NCI-H526 treated with DMSO at 0.1 percent for 48 hours (cell line): ENCODE measurements around the gene LRRC75B.
"Not testable (repeated sequence)": the region's sequence is repeated elsewhere in the genome, so short reads cannot be mapped to it uniquely, and the experiment has no call there.

Source experiments
- DNase-seq: peaks from one replicate; lab custom pipeline; 2025; lab: John Stamatoyannopoulos, UW

LRRC75B gene

DNA sequence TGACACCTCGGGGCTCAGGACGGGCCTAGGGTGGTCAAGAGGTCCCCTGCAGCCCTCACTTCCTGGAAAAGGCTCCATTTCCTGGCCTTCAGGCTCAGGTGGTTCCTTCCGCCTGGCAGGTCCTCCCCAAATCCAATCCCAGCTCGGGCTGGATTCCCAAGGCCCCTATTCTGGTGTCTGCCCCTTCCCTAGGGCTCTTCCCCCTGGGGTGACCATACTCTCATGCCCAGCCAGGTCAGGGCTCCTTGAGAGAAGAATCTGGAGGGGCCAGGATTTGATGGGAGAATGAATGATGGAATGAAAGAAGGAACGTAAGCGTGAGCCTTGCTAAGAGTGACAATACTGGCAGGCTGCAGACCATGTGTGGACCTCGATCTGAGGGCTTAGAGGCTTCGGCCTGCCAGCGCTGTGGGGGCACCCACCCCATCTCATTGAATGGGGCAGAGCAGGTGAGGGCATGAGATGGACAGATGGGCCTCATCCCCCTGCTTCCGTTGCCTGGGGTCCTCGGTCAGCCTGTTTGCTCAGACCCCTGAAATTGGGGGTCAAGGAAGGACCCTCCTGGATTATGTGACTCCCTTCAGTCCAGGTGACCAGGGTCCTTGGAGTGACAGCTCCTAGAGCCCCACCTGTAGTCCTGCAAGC is 9.4 kb upstream of the LRRC75B start:
- not testable (repeated sequence) for DNase-seq

DNA sequence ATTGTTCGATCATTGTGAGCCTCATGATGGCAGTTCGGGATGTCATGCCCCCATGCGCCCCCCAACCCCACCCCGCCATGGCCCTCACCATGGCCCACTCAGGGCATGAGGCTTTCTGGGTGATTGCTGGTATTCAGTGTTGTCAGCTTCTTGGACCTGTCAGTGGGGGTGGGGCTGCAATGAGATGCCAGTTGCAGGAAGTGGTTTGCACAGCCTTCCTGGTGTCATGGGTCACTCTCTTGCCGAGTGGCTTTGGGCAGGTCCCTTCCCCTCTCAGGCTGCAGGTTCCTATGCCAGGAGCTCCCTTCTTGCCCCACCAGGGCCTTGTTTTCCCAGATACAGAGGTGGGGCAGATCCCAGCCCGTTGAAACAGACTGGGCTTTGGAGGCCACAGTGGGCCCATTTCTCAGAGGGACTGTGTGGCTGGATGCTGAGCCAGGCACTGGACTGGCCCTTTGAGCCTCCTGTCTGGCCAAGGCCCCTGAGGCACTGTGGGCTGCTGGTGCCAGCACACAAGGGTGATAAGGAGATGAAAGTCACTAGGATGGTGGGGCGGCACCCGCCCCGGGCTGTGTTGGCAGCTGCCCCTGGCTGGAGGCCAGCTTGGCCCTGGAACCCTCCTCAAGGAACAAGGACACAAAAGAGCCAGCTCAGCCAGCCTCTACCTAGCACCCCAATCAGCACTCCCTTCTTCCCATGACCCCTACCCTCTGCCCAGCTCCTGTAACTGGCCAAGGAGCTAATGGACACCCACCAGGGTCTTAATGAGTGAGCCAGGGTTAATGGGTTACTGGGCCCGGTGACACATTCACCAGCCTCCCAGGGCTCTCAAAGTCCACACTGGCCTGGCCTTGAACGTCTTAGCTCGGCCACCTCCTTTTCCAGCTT is 8.6 kb upstream of the LRRC75B start:
- DNase-seq: no peak

DNA sequence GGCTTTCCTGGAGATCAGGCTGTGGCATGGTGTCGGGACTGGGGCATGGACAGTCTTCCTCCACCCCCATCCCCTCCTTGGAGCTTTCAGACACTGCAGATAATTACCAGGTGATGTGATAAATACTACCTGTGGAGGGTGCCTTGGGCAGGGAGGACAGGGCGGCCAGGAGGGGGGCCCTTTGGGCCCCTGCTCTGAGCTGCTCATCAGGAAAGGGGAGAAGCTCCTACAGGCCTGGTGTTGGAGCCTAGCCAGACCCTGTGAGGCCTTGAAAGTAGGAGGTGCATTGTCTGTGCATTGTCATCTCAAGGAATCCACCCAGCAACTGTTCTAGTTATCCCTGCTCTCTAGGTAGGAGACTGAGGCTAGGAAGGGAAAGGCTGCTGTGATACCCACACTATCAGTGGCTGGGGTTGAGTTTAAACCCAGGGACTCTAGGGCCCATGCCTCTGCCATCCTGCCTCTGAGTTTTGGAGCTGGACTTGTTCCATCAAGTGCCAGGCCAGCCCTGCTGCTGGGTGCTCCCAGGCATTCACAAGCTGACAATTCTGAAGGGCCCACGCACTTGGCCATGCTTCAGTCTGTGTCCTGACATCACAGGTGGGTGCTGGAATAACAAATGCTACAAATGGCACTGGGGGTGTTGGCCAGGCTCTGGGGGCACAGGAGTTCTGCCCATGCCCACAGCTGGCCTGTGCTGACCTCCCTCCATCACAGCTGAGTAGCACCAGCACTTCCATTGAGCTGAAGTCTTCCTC is 7.3 kb upstream of the LRRC75B start:
- not testable (repeated sequence) for DNase-seq

DNA sequence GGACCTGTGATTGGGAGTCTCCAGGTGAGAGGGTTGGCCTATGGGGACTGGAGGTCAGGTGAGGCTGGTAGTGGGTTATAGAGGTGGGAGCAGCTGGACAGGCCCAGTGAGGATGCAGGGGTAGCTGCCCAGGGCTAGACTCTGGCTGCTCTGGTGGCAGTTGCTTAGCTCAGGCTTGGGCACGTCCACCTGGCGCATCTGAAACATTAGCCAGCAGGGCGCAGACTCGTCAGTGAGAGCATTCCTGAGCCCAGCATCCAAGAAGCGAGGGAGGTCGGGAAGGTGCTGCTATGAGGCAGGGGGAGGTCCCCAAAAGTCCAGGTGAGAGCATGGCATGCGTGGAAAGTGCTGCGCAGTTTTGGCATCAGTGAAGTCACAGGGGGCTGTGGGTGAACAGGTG is 6.6 kb upstream of the LRRC75B start:
- DNase-seq: no peak

DNA sequence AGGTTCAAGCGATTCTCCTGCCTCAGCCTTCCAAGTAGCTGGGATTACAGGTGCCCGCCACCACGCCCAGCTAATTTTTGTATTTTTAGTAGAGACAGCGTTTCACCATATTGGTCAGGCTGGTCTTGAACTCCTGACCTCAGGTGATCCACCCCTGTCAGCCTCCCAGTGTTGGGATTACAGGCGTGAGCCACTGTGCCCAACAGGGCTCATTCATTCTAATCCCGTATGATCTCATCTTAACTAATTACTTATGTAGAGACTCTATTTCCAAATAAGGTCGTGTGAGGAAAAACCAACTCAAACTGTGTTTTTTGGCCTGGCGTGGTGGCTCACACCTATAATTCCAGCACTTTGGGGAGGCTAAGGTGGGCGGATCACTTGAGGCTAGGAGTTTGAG is 4.2 kb upstream of the LRRC75B start:
- DNase-seq: not testable (repeated sequence)

DNA sequence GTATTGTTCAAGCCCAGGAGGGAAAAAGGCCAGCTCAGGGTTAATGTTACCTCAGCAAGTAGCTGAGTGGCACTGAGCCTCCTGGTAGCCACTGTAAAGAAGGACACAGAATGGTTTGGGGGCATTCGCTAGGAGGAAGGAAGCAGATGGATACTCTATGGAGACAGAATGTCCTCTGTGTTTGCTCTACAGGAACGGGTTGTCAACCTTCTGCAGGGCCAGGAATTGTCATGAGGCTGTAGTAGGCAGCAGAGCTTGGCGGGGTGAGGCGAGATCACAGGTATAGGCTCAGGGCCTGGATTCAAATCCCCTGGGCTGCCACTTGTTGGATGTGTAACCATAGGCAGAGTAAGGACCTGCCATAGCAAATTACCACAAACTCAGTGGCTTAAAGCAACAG is 3.0 kb upstream of the LRRC75B start:
- no peak for DNase-seq

DNA sequence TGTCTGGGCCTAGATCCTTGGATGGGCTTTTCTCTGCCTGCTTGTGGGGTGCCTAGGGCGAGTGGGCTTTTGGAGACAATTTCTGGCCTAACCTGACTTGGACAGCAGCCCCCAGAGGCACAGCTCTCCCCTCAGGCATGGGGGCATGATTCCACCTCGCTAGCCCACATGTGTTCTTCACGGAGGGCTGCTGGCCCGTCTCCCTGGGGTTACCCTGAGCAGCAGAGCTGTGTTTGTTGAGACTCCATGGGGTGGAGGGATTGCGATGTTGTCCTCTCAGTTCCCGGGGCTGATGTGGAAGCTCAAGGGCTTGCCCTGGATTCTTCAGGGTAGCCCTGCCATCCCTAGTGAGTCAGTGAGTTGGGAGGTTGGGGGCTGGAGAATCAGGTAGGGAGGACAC is 2.4 kb upstream of the LRRC75B start:
- no peak for DNase-seq

DNA sequence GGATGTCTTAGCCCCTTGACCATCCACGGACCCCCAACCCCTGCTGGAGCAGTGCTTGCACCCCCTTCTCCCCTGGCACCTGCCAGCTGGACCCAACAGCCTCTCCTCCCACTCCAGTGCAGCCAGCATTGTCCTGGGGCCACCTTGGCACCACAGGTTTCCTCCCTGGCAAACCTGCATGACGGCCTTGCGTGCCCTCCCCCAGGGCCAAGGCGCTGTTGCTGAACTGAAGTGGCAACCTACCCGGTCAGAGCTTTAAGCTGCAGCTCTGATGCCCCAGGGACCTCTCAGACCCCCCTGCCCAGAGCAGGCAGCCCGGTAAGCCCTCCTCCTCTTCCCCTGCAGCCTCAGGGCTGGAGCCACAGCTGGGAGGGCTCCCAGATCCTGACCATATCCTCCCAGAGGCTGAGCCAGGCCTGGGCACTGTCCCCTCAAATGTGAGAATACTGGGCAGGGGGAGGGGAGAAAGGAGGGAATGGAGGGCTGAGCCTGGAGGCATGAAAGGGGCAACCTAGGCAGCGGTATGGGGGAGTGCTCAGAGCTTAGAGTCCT is 1.8 kb upstream of the LRRC75B start:
- DNase-seq: no peak

DNA sequence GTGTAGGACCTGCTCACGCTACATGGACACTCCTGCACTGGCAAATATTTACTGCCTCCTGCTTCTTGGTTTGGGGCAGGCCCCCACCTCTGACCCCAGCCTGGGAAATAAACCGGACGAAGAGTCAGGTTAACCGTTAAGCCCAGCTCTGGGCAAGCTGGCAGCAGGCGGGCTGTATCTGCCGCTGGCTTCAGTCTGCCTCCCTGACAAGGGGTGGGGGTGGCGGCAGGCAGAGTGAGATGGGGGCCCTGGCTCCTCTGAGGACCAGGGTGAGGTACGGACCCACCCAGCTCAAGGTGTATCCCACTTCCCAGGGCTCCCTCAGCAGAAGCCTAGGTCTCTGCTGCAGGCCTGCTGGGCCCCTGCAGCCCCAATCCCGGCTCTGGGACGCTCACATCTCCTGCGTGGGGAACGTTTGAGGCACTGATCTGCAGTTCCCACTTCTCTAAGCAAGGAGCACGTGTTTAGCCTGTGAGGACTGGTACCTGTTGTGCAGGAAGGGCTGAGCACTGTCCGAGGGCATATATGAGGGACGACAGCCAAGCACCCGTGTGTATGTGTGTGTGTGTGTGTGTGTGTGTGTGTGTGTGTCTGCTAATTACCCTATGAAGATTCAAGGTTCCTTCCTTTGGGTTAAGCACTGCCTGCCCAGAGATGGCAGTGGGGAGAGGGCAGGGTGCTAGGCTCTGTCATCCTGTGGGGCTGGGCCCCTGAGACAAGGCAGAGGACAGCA is 1.1 kb upstream of the LRRC75B start:
- no peak for DNase-seq

DNA sequence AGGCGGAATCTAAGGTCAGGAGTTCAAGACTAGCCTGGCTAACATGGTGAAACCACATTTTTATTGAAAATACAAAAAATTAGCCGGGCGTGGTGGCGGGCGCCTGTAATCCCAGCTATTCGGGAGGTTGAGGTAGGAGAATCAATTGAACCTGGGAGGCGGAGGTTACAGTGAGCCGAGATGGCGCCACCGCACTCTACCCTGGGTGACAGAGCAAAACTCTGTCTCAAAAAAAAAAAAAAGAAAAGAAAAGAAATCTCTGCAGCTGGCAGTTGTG is 624 bp upstream of the LRRC75B start:
- not testable (repeated sequence) for DNase-seq

DNA sequence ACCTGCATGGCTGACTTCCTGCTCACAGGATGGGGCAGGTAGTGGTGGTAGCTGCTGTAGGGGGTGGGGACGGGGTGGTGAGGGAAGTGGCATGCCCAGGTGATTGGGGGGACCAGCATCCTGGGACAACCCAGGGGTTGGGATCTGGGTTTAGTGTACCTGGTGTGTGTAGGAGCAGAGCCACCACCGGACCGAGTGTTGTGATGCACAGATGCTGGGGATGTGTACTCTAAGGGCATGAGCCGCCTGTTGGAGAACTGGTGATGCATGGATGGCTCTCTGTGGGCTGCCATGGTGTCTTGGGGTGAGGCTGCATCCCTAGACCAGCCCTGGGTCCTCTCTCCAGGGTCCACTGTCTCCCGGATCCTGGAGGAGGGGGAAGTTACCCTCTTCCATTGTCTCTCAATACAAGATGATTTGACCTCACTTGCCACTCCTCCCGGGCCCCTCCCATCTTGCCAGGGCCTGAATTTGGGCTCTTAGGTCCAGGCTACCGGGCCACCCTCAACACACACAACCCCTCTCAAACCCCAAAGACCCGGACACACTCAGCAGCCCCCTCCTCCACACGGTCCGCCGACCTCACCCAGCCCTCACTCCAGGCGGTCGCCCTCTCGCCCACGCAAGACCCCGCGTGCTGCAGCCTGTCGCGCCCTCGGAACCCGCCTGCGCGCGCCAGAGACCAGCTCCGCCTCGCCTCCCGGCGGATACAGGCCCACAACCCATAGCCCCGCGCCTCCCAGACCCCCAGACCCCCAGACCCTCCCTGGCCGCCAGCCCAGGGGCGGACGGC is 619 bp downstream of the LRRC75B start:
- DNase-seq: no peak

DNA sequence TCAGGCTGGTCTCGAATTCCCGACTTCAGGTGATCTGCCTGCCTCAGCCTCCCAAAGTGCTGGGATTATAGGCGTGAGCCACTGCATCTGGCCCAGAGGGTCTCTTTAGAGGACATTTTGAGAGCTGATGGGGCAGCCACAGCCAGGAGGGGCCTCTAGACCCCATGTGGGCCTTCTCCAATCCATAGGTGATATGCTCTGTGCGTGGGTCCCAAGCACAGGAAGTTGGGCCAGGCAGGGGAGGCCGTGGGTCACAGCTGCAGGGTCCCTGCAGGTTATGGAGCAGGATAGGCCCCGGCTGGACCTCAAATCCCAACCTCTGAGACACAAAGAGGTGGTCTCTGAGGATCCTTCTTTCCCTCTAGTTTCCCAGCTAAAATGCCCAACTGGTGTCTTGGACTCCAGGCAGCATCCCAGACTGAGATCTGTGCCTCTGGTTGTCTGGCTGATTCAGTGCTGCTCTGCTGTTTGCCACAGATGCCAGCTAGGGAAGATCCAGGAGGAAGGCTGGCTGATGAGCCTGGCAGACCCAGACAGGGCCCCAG is 1.5 kb downstream of the LRRC75B start:
- no peak for DNase-seq

DNA sequence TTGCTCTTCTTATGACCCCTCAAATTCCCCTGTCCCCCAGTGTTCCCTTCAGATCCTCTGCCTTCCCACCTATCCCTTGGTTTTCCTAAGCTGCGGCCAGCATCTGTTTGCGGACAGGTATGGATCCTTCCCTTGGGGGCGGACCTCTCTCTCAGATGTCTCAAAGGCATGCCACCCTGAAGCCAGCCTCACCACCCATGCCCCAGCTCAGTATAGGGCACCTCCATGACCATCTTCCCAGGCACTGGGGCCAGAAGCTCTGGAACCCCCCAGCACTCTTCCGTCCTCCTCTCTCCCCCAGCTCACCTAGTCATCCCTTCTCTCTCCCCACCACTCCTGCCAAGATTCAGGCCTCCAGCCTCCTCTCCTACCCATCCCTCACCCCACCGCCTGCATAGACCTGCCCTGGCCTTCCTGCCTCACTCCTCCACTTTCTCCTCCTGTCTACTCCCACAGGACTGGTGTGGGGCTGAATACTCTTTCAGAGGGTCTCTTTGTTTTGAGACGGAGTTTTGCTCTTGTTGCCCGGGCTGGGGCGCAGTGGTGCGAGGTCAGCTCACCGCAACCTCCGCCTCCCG is 2.2 kb downstream of the LRRC75B start:
- DNase-seq: no peak

DNA sequence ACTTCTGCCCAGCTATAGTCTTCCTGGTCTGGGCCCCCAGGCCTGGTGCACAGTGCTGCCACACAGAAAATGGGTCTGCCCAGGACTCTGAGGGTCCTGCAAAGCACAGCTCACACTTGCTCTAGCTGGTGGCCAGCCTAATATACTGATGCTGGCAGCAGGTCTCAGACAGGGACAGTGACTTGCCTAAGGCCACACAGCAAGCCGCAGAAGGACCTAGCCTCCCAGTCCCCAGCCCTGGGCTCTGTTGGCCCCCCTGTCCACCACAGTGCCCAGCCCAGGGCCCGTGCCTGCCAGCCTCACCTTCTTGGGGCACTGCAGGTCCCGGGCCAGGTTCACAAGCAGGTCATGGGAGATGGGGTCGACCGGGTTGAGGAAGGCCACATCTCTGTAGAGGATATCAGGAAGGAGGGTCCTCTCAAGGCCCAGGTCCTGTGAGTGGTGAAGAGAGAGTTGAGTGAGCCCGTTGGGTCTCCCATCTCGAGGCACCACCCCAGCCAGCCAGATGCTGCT is 3.3 kb downstream of the LRRC75B start:
- no peak for DNase-seq

DNA sequence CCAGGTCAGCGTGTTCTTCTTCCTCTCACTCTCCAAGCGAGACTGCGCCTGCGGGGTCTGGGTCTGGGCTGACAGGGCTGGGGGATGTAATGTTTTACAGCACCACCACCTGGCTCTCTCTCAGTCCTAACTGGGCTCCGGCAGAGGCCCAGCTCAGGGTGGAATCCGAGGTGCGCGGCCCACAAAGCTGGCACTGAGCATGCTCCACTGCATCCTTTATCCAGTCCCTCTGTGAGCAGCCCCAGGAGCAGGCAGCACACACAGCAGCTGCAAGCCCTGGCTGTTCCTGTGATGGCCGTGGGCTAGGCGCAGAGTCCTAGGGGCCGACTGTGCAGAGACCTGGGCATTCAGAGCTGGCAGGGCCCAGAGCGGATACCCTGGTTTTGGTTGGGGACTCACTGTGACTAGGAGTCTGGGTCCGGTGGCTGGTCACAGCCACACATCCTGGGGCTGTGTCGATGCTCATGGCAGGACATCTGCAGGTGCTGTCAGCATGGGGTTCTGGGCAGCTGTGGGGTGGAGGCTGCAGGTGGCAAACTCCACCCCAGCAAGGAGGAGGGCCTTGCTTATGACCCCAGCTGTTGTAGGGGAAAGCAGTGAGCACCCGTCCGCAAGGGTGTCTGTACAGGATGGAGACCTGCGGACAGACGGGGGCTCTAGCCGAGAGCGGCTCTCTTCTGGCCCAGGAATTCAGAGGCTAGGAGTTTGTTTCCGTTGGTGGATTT is 4.0 kb downstream of the LRRC75B start:
- no peak for DNase-seq

DNA sequence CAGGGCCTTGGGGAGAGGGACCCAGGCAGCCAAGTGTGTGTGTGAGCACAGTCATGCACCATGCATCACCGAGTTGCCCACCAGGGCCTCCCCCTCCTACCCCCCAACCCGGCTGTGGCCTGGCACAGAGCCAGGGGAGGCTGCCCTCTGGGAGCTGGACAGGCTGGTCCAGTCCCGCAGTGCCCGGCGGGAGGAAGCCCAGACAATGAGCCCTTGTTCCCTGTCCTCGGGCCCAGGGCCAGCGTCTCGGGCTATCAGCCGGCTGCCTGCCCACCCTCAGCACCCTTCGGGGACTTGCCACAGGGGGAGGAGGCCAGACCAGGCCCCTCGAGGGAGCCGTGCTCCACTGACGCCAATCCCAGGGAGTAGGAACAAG is 4.5 kb downstream of the LRRC75B start:
- no peak for DNase-seq

DNA sequence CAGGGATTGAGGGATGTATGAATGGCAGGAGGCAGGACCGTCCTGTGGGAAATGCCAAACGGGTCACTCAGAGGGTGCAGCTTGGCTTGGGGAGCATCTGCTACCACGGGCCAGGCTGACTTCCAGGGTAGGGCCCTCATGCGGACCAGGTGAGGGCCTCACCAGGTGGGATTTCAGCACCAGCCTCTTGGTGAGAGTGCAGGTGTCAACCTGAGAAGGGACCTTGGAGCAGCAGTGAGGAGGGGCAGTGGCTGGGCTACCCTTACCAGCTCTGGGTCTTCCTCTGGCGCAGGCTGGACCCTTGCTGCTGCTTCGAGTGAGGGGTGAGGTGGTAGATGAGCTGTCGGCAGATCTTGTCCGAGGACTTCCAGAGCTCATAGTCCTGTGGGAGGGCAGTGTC is 4.9 kb downstream of the LRRC75B start:
- DNase-seq: no peak

DNA sequence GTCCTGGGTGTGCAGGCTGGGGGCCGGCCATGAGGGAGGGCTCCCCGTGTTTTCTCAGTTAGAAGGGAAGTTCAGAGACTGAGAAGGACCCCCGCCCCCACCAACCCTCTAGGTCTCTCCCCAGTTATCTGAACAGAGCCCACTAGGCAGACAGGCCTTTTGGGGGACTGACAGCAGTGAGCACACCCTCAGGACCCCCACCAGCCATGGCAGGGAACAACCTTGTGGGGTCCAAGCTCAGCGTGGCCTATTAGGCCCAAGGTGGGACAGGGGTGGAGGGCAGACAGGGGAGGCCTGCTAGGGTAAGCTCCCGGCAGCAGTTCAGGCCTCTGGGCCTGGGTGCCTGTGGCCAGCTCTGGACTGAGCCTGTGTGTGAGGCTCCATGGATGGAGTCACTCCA is 5.6 kb downstream of the LRRC75B start:
- DNase-seq: no peak

DNA sequence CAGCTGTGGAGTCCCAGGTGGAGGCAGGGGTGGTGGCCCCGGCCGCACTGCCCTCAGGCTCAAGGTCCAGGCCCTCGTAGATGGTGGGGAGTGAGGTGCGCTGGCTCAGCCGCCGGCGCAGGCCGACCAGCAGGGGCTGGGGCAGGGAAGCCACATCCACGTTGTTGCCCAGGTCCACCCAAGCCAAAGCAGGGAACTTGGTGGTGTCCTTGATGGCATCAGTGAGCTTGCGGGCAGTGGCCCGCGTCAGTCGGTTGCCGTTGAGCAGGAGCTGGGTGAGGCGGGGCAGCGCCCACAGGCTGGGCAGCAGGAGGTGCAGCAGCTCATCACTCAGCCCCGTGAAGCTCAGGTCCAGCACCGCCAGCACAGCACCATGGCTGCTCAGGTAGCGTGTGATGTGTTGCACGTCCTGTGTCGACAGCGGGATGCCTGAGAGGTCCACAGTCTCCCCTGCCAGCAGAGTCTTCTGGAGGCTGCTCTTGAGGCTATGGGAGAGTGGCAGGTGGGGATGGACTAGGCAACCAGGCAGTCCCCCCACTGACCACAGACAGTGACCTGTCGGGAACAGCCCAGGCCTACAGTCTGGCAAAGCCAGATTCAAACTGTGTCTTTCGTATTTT is 6.8 kb downstream of the LRRC75B start:
- no peak for DNase-seq
